HG02610 (cell line): ENCODE measurements around the gene CATSPER1.
"Not testable (repeated sequence)": the region's sequence is repeated elsewhere in the genome, so short reads cannot be mapped to it uniquely, and the experiment has no call there.

ENCODE experiments used
- ATAC-seq: cut with Tn5 transposase; IDR thresholded peaks from one replicate; pipeline ENCODE4 v1.9.1; 2021; ENCODE audit warnings: mild to moderate bottlenecking, moderate library complexity; ENCODE audit not compliant: unreplicated experiment

CATSPER1 gene

DNA sequence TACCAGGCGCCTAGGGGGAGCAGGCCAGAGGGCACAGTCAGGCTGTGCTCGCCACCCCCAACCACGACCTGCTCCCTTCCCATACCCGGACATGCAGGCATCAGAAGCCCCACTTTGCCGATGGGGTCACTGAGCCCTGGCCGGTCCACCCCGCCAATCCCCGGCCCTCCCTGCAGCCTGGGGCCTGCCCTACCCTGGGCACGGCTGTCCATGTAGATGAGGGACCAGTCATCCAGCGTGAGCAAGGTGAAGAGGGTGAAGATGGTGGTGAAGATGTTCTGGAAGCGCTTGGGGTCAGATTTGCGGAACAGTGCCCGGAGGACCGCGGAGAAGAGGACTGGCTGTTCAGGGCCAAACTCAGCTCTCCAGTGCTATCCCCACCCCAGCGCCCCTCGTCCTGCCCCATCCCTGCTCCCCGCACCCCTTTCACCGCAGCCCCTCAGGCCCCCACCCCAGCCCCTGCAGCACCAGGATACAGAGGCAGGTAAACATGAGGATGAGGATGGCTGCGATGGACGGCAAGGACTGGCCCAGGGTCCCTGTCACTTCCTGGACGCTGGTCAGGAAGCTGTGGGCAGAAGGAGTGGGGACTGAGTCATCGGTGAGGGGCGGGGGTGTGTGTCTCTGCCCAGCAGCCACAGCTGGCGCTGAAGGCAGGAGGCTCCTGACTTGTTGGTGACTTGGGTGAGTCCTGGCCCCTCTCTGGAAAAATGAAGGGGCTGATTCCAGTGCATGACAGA is 5.5 kb downstream of the CATSPER1 start:
- no peak for ATAC-seq

DNA sequence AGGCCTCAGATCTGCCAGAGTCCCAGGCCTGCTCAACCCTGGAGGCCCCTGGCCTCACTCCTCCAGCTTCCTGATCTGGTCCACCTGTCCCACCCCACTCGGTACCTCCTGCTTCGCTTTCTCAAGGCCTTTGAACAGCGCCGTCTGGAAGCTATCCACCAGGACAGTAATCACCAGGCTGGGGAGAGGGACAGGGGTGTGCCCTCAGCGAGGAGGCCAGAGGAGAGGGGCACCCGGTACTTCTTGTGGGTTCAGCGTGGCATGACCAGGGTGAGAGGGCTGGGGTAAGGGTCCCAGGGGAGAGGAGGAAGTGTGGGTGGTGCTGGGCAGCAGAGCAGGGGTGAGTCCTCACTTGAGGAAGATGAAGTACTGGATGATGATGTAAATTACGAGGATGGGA is 6.1 kb downstream of the CATSPER1 start:
- no peak for ATAC-seq

DNA sequence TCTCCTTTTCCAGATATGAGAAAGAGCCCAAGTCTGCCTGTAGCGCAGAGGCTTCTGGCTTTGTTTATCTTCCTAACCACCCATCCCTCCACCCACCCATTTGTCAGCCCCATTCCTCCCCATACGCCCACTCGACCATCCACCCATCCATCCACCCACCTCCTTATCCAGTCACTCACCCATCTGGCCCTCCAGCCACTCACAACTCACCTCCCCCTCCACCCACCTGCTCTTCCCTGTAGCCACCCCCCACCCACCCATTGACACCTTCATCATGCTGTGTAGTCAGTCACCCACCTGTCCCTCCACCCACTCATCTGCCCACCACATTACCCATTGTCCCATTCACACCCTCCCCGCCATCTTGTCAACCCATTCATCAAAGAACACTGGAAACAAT is 9.0 kb downstream of the CATSPER1 start:
- ATAC-seq, result no peak

DNA sequence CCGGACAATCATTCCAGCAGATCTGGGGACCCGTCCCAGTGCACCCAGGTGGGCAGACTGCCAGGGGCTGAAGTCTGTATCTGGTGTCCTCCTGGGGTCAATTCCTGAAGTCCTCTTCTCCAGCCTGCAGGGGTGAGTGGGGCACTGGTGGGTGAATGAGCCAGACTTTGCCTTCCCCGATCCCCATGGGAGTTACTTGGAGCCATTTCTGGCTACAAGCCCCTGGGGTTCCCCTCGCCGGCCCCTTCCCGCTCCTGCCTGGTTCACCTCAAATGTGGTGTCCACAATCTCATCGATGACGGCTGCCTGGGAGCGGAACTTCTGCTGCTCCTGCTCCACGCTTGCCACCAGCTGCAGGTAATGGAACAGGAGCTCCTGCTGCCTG is 9.5 kb downstream of the CATSPER1 start:
- no peak for ATAC-seq

DNA sequence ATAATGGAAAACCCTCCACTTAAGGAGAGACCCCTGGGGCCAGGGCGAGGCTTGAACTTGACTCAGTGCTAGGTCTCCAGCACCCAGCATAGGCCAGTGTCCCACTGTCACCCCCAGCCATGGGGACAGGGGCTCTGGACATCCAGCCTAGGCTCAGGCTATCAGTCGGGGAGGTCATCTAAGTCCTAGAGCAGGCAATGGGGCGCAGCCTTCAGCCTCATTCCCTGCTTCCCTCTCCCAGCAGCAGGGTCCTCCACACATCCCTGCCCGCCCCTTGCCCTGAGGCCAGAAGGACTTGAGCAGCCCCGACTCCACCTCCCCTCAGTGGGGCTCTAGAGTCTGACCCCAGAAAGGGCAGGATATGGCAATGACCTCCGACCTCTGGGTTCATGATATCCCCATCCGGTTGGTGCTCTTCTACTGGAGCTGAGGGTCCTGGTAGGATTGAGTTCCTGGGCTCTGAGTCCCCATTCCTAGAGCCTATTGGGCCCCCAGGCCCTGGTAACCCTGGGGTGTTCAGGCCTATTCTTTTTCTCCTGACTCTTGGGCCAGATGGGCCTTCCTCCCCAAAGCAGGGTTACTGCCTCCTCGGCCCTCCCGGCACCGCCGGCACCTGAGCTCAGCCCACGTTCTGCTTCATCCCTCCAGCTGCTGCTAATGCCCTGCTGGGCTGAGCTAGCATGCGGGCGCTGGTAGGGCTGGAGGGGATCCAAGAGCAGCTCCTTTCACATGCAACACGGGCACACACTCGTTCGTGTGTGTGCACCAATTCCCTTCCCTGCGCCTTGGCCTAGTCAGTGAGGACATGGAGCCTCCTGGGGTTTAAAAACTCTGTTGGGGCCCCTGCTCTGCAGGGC is 10.1 kb downstream of the CATSPER1 start:
- no peak for ATAC-seq

- no peak for ATAC-seq
Measured at GRCh38 chr11:66015454-66015881, 10.8 kb downstream of the CATSPER1 start.

DNA sequence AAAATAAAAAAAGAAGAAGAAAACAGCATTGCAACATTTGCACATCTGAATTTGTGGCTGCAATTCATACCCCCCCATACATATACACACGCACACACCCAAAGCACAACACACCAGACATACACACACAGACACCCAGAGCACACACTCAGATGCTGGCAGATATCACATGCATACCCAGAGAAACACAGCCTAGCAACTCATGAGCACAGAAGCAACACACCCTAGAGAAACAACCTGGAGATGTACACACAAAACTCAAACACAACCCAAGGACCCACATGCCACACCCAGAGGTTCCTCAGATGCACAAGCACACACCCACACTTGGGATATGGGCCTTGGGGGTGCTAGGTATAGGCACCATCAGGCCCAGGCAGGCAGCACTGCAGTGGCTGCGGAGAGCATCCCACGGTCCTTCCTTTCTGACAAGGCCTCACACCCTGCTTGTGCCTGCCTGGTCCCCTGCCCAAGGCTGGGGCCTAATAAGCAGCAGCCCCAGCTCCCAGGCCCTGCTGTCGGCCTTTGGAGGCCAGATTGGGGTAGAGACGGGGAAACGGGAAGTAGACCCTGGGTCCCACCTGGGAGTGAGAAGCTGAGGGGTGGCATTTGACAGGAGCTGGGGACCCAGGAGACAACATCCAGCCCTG is 11.3 kb downstream of the CATSPER1 start:
- ATAC-seq, result no peak

DNA sequence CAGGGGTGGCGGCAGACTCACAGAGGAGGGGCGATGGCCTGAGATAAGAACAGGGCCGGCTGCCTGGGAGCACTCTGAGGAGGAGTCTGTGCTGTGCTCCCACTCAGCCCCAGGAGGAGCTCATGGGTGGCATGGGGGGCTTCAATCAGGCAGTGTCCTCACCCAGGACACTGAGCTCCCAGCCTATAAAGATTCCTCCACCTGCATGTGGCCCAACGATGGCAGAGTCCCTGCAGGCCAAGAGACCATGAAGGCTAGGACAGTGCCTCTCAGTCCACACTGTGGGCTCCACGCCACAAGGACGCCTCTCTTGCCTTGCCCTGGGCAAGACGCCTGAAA is 12.5 kb downstream of the CATSPER1 start:
- ATAC-seq, result no peak

DNA sequence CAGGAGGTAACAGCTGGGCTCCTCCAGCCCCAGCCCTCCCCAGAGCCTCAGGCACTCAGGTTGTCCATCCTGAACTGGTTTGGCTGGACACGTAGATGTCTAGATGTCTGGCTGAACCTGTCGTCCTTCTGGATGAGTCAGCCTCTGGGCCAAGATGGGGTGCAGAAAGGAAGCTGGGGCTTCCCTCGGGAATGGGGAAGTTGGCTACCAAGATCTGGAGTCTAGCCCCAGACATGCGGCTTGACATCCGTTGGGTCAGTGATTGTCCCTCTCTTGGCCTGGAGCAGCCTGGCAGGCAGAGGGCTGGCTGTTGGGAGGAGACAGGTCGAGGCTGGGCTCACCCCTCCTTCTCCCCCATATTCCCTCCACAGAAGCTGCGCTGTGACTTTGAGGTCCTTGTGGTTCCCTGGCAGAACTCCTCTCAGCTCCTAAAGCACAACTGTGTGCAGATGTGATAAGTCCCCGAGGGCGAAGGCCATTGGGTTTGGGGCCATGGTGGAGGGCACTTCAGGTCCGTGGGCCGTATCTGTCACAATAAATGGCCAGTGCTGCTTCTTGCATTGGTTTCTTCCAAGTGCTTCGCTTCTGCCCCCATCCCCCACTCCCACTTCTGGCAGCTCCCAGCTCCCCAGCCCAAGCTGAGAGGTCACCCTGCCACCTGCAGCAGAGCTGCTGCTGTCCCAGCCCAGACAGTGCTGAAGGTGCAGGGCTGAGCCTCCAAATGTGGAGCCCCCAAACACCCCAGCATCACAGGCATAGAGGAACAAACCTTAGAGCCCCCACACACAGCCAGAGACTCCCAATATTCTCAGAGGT is 13.1 kb downstream of the CATSPER1 start:
- no peak for ATAC-seq

DNA sequence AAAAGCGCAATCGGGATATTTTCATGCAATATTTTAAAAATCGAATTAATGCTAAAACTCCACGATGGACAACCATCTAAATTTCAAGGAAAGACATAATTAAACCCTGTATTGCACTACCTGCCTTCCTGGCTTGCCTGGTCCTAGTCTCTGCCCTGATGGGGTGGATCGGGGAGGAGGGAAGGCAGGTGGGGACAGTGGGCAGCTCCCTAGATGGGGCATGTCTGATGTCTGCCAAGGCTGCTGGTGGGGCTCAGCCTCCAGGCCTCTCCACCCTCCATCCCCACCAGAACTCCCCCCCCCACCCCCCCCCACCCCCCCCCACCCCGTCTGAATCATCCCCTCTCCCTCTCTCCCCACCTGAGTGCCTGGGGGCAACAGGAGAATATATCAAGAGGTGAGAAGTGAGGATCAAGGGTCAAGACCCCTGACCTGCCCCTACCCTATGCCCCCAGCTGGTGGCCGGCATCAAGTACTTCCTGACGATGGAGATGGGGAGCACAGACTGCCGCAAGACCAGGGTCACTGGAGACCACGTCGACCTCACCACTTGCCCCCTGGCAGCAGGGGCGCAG is 13.8 kb downstream of the CATSPER1 start:
- no peak for ATAC-seq

GRCh38 chr11:66011785-66012303 is 14.4 kb downstream of the CATSPER1 start, which contains the start of gene CST6:
CST6 (plus strand) TSS chr11:66012008; CDS start chr11:66012045, 37 bp downstream.
- ATAC-seq, result no peak

DNA sequence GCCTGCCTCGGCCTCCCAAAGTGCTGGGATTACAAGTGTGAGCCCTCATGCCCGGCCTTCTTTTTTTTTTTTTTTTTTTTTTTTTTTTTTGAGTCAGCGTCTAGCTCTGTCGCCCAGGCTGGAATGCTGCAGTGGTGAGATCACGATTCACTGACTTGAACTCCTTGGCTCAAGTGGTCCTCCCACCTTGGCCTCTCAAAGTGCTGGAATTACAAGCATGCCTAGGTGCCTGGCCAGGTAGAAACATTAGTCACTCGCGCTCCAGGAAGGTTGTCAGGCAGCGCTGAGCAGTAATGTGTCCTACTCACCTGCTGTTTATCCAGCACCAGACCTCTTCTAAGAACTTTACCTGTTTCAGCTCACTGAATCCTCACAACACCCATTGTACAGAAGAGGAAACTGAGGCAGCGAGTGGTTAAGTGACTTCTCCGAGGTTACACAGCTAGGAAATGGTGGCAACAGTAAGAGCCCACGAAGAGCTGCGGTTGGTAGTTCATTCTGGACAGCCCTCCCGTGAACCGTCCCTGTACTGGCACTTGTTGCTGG is 15.0 kb downstream of the CATSPER1 start:
- ATAC-seq, result no peak

DNA sequence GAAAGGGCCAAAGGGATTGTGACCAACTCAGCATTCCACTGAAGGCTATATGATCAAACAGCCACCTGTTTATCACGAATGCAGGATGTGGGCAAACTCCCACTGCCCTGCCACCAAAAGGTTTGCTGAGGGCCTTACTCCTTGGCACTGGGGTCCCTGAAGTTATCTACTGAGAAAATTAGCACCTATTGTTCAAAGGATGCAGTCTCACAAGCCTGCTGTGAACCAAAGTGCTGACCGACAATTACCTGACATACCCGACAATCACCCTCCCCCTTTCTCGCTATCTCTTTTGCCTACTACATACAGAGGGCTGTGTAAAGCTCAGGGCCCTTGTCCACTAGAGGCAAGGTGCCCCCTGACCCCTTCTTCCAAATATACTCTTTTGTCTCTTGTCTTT is 16.2 kb downstream of the CATSPER1 start:
- ATAC-seq, result not testable (repeated sequence)

- ATAC-seq, result no peak
Measured at GRCh38 chr11:66008468-66009101, 17.7 kb downstream of the CATSPER1 start.

DNA sequence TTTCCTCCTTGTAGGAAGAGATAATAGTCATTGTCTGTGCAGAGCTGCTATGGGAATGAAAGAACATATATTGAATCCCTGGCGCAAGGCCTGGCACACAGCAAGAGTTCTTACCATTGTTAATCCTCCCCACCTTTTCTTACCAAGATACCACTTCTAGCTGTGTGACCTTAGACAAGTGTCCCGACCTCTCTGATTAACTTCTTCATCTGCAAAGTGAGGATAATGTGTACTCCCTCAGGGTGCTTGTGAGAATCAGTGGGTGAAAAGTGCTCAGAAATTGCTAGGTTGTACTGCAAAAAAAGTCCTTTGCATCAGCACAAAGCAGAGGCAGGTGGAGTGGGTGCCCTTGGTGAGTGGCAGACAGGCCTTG is 18.2 kb downstream of the CATSPER1 start:
- ATAC-seq, result no peak

- no peak for ATAC-seq
Measured at GRCh38 chr11:66007201-66007634, 19.1 kb downstream of the CATSPER1 start.

- ATAC-seq, result no peak
Measured at GRCh38 chr11:66006891-66007176, 19.4 kb downstream of the CATSPER1 start.

- ATAC-seq, result no peak
Measured at GRCh38 chr11:66006134-66006890, 20.0 kb downstream of the CATSPER1 start.

DNA sequence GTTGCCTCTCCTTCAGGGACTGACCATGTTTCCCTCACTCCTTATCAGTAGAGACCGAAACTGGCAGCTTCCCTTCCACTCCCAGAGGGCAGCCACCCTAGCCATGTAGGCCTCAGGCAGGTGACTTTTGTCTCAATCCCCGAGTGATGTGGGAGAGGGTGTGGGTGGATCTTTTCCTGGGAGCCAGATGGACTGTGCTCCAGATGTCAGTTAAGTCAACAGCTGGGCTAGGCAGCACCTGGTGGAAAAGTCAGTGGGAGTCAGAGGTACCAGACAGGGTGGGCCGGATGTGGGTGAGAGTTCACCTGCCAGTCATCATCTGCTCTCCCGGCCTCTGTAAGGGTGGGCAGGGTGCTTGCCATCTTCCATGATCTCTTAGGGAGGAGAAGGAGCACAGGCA is 22.1 kb downstream of the CATSPER1 start:
- ATAC-seq, result no peak
